Hepatocyte (in vitro differentiated cells): ENCODE data around the gene VIPR2.

Experiments
- CTCF ChIP-seq: fragments of 200-600 bp; sonication (generic); IDR thresholded peaks from 2 replicates; pipeline ENCODE4 v1.5.1; 2016; ENCODE audit warnings: antibody characterized with exemption, mild to moderate bottlenecking; ENCODE audit not compliant: poor library complexity
- EZH2 ChIP-seq: fragments of 200-600 bp; sonication (generic); IDR thresholded peaks from 2 replicates; pipeline ENCODE4 v1.6.1; 2016; ENCODE audit warnings: antibody characterized with exemption, mild to moderate bottlenecking, borderline replicate concordance

- TF ChIP-seq CTCF, result no peak
- no peak for TF ChIP-seq EZH2
Measured at GRCh38 chr7:159103382-159104187, 41.1 kb downstream of the VIPR2 start.
